ENCODE results near the gene PARM1.

Gene PARM1

GRCh38 chr4:75099321-75099720, 166.4 kb downstream of the PARM1 start:
- DNase-seq: no peak

Data from stimulated activated CD4-positive, alpha-beta T cell treated with anti-CD3 and anti-CD28 coated beads, Interleukin-2, amount 100 ng/mL, for 48 hours (primary cell).